Measurements from ENCODE around the gene NUAK1. TPM values are rescaled to one million over a fixed set of nuclear protein-coding genes. Genes with fewer than 3 reads are reported as not detected.

NUAK1 gene
- total RNA-seq, 6 donors from 2014 or later, result 7.1 to 28.7 (median 10.9) TPM

DNA sequence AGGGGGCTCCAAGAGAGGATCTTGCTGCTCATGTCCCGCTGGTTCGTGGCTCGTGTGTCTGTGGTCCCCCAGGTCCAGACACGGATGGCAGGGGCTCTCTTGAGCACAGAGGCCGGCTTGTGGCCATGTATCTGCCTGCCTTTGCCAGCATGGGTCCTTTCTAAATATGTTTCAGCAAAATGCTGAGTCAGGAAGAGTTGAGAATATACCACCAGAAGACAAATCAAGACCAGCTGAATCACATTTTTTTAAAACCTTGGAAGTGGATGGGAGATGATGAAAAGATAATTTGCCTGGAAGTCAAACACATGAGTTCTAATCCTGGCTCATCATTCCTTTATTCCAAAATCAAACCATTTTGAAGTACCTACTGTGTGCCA lies 58.0 kb downstream of the NUAK1 start:
- DNase-seq, result no peak
- 77 to 86% methylated on average over 5 of the region's 5 CpGs for WGBS, 2 donors
- peak overlapping the region in 3 of 4 donors; percentile 28 to 73 (median 56) for H3K27ac ChIP-seq

DNA sequence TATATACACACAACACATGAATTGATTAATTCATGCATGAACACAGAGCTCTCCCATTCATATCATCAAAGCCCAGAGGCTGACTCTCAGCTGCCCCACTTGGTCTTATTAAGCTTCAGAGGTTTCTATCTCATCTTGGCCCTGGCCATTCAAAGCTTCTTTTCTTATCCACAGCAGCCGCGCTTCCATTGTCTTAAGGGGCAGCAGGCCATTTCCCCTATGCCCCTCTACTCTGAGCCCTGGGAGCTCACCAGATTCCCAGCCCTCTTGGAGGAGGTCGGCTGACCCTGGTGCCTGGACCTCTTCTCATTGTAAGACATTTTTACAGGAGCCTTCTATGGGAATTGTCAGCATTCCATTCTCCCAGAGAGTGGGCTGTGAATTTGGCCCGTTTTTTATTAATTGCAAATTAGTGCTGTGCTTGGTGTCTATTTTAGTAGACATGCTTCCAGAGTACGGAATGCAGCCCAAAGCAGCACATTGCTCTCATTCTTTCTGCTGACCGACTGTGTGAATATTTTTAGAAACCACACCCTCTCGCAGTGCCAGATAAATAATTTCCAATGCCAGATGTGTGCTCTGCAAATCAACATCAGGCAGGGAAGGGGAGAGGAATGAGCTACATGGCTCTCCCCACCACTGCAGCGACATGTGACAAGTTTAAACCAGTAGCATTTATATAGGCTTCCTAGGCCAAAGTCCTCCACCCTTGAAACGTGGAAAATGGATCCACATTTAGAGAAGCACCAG lies 58.5 kb downstream of the NUAK1 start:
- H3K27me3 ChIP-seq, result no peaks in the 10 kb centered on the region
- no peak overlapping the region for H3K4me3 ChIP-seq
- 64 to 68% methylated on average over 9 of the region's 9 CpGs for WGBS, 2 donors
- H3K36me3 ChIP-seq, result peaks cover 0 to 12% (median 0%) of the 10 kb centered on the region in 4 donors
- H3K4me1 ChIP-seq, result peaks cover 5 to 16% (median 10%) of the 10 kb centered on the region in 4 donors
- DNase-seq (no peak), ATAC-seq (ENCODE audit: low FRiP score in 2 of 2) (peak; percentile 57 to 67)
- TF ChIP-seq, protein P1, sequence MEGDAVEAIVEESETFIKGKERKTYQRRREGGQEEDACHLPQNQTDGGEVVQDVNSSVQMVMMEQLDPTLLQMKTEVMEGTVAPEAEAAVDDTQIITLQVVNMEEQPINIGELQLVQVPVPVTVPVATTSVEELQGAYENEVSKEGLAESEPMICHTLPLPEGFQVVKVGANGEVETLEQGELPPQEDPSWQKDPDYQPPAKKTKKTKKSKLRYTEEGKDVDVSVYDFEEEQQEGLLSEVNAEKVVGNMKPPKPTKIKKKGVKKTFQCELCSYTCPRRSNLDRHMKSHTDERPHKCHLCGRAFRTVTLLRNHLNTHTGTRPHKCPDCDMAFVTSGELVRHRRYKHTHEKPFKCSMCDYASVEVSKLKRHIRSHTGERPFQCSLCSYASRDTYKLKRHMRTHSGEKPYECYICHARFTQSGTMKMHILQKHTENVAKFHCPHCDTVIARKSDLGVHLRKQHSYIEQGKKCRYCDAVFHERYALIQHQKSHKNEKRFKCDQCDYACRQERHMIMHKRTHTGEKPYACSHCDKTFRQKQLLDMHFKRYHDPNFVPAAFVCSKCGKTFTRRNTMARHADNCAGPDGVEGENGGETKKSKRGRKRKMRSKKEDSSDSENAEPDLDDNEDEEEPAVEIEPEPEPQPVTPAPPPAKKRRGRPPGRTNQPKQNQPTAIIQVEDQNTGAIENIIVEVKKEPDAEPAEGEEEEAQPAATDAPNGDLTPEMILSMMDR (IDR thresholded peaks at IDR 0.05), result no peak
- no peak for TF ChIP-seq POLR2AphosphoS5 (IDR thresholded peaks at IDR 0.05)
- TF ChIP-seq EP300 (IDR thresholded peaks at IDR 0.05), result no peak
- no peak for TF ChIP-seq POLR2A (IDR thresholded peaks at IDR 0.05)
- peak overlapping the region in 3 of 4 donors; percentile 51 to 73 (median 56) for H3K27ac ChIP-seq
- H3K9me3 ChIP-seq, result no peaks in the 10 kb centered on the region

More for the DNA sequence above, 58.0 kb downstream of the NUAK1 start:
- Histone ChIP-seq H3K4me3 (no peak overlapping the region), H3K36me3 (peaks cover 0 to 12% (median 0%) of the 10 kb centered on the region in 4 donors), H3K4me1 (peaks cover 5 to 11% (median 8%) of the 10 kb centered on the region in 4 donors), H3K27me3 (no peaks in the 10 kb centered on the region), H3K9me3 (no peaks in the 10 kb centered on the region)
- TF ChIP-seq POLR2AphosphoS5 (IDR thresholded peaks at IDR 0.05), result no peak
- ATAC-seq (ENCODE audit: low FRiP score in 2 of 2), result no peak

- H3K4me1 ChIP-seq, result peaks cover 12 to 26% (median 17%) of the 10 kb centered on the region in 4 donors
- no peaks in the 10 kb centered on the region for H3K9me3 ChIP-seq
- DNase-seq (no peak), ATAC-seq (ENCODE audit: low FRiP score in 2 of 2) (no peak)
- 76 to 80% methylated on average over 1 of the region's 1 CpG for WGBS, 2 donors
- no peak overlapping the region for H3K4me3 ChIP-seq
- H3K36me3 ChIP-seq, result peaks cover 0 to 12% (median 0%) of the 10 kb centered on the region in 4 donors
- TF ChIP-seq, protein P1 (IDR thresholded peaks at IDR 0.05), result no peak
- TF ChIP-seq POLR2A (IDR thresholded peaks at IDR 0.05) (no peak), POLR2AphosphoS5 (IDR thresholded peaks at IDR 0.05) (no peak), EP300 (IDR thresholded peaks at IDR 0.05) (no peak)
- no peaks in the 10 kb centered on the region for H3K27me3 ChIP-seq
- H3K27ac ChIP-seq, result peak overlapping the region in 1 of 4 donors; percentile 12
Observed at GRCh38 chr12:106079148-106079738, 59.5 kb downstream of the NUAK1 start.

DNA sequence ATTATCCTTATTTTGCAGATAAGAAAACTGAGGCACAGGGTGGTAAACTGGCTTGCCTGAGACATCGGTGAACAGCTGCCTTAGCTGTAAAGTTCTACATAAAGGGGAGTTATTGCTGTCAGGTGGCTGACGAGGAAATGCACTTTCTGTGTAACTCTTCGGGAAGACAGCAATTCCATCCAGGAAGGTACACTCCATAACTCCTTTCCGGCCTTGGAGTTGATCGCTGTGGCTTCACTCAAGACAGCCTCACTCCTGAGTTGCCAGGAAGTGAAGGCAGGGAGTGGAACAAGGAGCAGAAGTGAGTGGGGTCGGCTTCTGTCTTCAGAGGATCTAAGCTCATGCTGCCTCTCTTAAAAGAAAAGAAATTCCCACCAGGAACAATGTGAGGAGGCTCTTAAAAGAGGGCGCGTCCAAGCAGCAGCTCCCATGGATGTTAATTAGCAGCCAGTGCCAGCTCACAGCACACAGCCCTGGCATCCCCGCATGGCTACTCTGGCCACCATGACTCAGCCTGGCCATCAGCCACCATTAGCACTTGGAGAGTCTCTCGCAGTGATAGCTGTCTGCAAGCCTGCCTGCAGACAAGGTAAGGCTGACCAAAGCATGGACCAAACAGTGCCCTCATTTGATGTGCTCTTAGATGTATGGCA lies 60.3 kb downstream of the NUAK1 start:
- Histone ChIP-seq H3K4me1 (peaks cover 17 to 28% (median 17%) of the 10 kb centered on the region in 4 donors), H3K27ac (peak overlapping the region in 1 of 4 donors; percentile 32), H3K36me3 (peaks cover 0 to 10% (median 0%) of the 10 kb centered on the region in 4 donors), H3K27me3 (no peaks in the 10 kb centered on the region), H3K9me3 (no peaks in the 10 kb centered on the region), H3K4me3 (no peak overlapping the region)
- ATAC-seq (ENCODE audit: low FRiP score in 2 of 2), result no peak
- 78 to 85% methylated on average over 10 of the region's 10 CpGs for WGBS, 2 donors
- TF ChIP-seq POLR2A (IDR thresholded peaks at IDR 0.05), result no peak
- TF ChIP-seq EP300 (IDR thresholded peaks at IDR 0.05), result no peak
- TF ChIP-seq, protein P1 (IDR thresholded peaks at IDR 0.05), result no peak
- TF ChIP-seq POLR2AphosphoS5 (IDR thresholded peaks at IDR 0.05), result no peak
- DNase-seq, result no peak
